Right atrium auricular region (tissue), 2 donors: ENCODE data around the gene TPRA1. TPM values are rescaled to one million over a fixed set of nuclear protein-coding genes. Genes with fewer than 3 reads are reported as not detected.

ENCODE experiments used
- DNase-seq: peaks from one replicate; pipeline ENCODE4 v3.0.0-alpha.2; 2019; ENCODE audit warnings: low spot score
- H3K27ac ChIP-seq, 2 donors: fragments of 200-600 bp; sonication (generic); 1 replicate in 1 of 2; 2 replicates in 1 of 2; pipeline ENCODE4 v1.5.1; 2016 to 2019
- H3K27me3 ChIP-seq, 2 donors: fragments of 200-600 bp; sonication (generic); one replicate each; pipeline versions ENCODE4 v1.5.1 to v1.6.0; 2017 to 2019
- H3K36me3 ChIP-seq: fragments of 200-600 bp; sonication (generic); one replicate; pipeline ENCODE4 v1.5.1; 2016
- H3K4me1 ChIP-seq, 2 donors: fragments of 200-600 bp; sonication (generic); one replicate each; pipeline versions ENCODE4 v1.5.1 to v1.6.0; 2017 to 2019
- H3K4me3 ChIP-seq, 2 donors: fragments of 200-600 bp; sonication (generic); 1 replicate in 1 of 2; 2 replicates in 1 of 2; pipeline ENCODE4 v1.5.1; 2017 to 2019; ENCODE audit warnings: mild to moderate bottlenecking in 1 of 2, moderate library complexity in 1 of 2
- H3K9me3 ChIP-seq, 2 donors: fragments of 200-600 bp; sonication (generic); one replicate each; pipeline ENCODE4 v1.5.1; 2019
- CTCF ChIP-seq, 2 donors: fragments of 200-600 bp; sonication (generic); IDR thresholded peaks; one replicate each; pipeline ENCODE4 v1.5.1; 2019; ENCODE audit warnings: antibody characterized with exemption in 2 of 2
- total RNA-seq, 2 donors: library from RNA; depleted of rRNA; stranded (reverse); fragments of >200 nt; gene quantifications; one replicate each; pipeline ENCODE4 v1.1.0, GENCODE V29; 2016

Gene TPRA1
- total RNA-seq, 2 donors from 2014 or later: 24.0 to 27.3 TPM

- Histone ChIP-seq H3K4me1 (peaks cover 0 to 10% of the 10 kb centered on the region in 2 donors), H3K27me3 (no peaks in the 10 kb centered on the region), H3K9me3 (no peaks in the 10 kb centered on the region), H3K27ac (no peak overlapping the region), H3K36me3 (peaks cover 36% of the 10 kb centered on the region), H3K4me3 (no peak overlapping the region)
- no peak for TF ChIP-seq CTCF (IDR thresholded peaks at IDR 0.05)
- no peak for DNase-seq
These were observed 20.0 kb downstream of the TPRA1 start for GRCh38 chr3:127570520-127570919.

- no peak overlapping the region for H3K27ac ChIP-seq
- no peaks in the 10 kb centered on the region for H3K4me1 ChIP-seq
- H3K9me3 ChIP-seq: no peaks in the 10 kb centered on the region
- H3K36me3 ChIP-seq: peaks cover 33% of the 10 kb centered on the region
- DNase-seq: no peak
- no peak for TF ChIP-seq CTCF (IDR thresholded peaks at IDR 0.05)
- H3K27me3 ChIP-seq: no peaks in the 10 kb centered on the region
- H3K4me3 ChIP-seq: no peak overlapping the region
These were observed 21.4 kb downstream of the TPRA1 start for GRCh38 chr3:127569160-127569559.

GRCh38 chr3:127568586-127568985 is 21.9 kb downstream of the TPRA1 start:
- Histone ChIP-seq H3K9me3 (no peaks in the 10 kb centered on the region), H3K4me3 (no peak overlapping the region), H3K27ac (no peak overlapping the region), H3K4me1 (no peaks in the 10 kb centered on the region), H3K36me3 (peaks cover 28% of the 10 kb centered on the region), H3K27me3 (no peaks in the 10 kb centered on the region)
- TF ChIP-seq CTCF (IDR thresholded peaks at IDR 0.05): no peak
- DNase-seq: no peak

GRCh38 chr3:127566833-127567232 is 23.7 kb downstream of the TPRA1 start:
- no peaks in the 10 kb centered on the region for H3K4me1 ChIP-seq
- no peak for DNase-seq
- H3K27ac ChIP-seq: no peak overlapping the region
- no peaks in the 10 kb centered on the region for H3K27me3 ChIP-seq
- TF ChIP-seq CTCF (IDR thresholded peaks at IDR 0.05): no peak
- no peak overlapping the region for H3K4me3 ChIP-seq
- peaks cover 18% of the 10 kb centered on the region for H3K36me3 ChIP-seq
- no peaks in the 10 kb centered on the region for H3K9me3 ChIP-seq

GRCh38 chr3:127565711-127566110 is 24.8 kb downstream of the TPRA1 start:
- no peaks in the 10 kb centered on the region for H3K9me3 ChIP-seq
- H3K27ac ChIP-seq: no peak overlapping the region
- no peaks in the 10 kb centered on the region for H3K4me1 ChIP-seq
- peaks cover 8% of the 10 kb centered on the region for H3K36me3 ChIP-seq
- no peaks in the 10 kb centered on the region for H3K27me3 ChIP-seq
- DNase-seq: no peak
- no peak overlapping the region for H3K4me3 ChIP-seq
- no peak for TF ChIP-seq CTCF (IDR thresholded peaks at IDR 0.05)

- no peak for TF ChIP-seq CTCF (IDR thresholded peaks at IDR 0.05)
- Histone ChIP-seq H3K27me3 (no peaks in the 10 kb centered on the region), H3K4me1 (no peaks in the 10 kb centered on the region), H3K27ac (no peak overlapping the region), H3K4me3 (no peak overlapping the region), H3K9me3 (no peaks in the 10 kb centered on the region), H3K36me3 (no peaks in the 10 kb centered on the region)
- no peak for DNase-seq
These were observed 30.3 kb downstream of the TPRA1 start for GRCh38 chr3:127560051-127560787.
